Activated T-cell treated with anti-CD3 and anti-CD28 coated beads for 48 hours (primary cell): ENCODE data around the gene IGFBP1.
"Not testable (repeated sequence)": the region's sequence is repeated elsewhere in the genome, so short reads cannot be mapped to it uniquely, and the experiment has no call there.

Experiments used
- DNase-seq: peaks from one replicate; pipeline ENCODE4 v3.0.0-alpha.2; 2020; ENCODE audit warnings: low read depth

The IGFBP1 gene

DNA sequence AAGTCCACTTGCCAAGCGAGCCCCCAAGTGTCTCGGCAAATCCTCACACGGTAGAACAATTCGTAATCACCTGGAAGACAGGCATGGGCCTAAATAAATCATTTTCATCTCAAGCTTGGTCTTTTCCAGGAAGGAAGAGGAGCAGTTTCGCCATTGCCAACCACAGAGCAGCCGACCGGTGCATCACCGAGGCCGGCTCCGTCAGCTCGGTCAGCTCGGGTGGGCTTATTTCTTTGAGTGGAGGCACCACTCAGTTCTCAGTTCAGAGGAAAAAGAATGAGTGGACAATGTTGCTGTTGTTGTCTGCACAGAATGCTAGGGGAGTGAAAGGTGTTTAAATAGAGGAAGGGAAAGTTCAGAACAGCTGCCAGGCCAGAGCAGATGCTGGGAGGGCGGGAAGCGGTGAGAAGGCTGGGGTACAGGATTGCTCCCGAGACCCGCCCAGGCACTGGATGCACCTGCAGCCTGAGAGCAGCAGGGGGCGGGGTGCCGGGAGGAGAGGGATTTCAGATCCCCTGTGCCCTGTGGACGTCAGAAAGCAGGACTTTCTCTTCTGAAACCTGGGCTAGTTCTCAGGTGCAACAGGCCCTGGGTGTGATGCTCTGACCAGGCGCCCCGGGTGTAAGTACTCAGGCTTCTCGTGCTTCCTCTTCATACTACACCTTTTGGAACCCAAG lies 50.5 kb downstream of the IGFBP1 start:
- no peak for DNase-seq

- no peak for DNase-seq
Measured at GRCh38 chr7:45939574-45939973, 51.3 kb downstream of the IGFBP1 start.

GRCh38 chr7:45940237-45940781 lies 52.0 kb downstream of the IGFBP1 start:
- DNase-seq = not testable (repeated sequence)

GRCh38 chr7:45940939-45941338 lies 52.7 kb downstream of the IGFBP1 start:
- DNase-seq = no peak
